NCI-H446 (cell line): ENCODE results near the gene LARP4B.
"Not testable (repeated sequence)": the region's sequence is repeated elsewhere in the genome, so short reads cannot be mapped to it uniquely, and the experiment has no call there.

Experiments
- DNase-seq, 2 experiments: peaks; one replicate each; lab custom pipeline; 2025; lab: John Stamatoyannopoulos, UW

LARP4B gene

GRCh38 chr10:958106-958505, 26.6 kb upstream of the LARP4B start:
- DNase-seq = no peak

- no peak for DNase-seq
These were observed 24.3 kb upstream of the LARP4B start for GRCh38 chr10:955820-956217.

- no peak for DNase-seq
These were observed 23.8 kb upstream of the LARP4B start for GRCh38 chr10:955127-955819.

- DNase-seq = no peak
These were observed 22.9 kb upstream of the LARP4B start for GRCh38 chr10:954396-954795.

GRCh38 chr10:953836-954235, 22.3 kb upstream of the LARP4B start:
- DNase-seq = no peak

GRCh38 chr10:949446-949845, 17.9 kb upstream of the LARP4B start:
- no peak for DNase-seq

GRCh38 chr10:948347-948746, 16.8 kb upstream of the LARP4B start:
- no peak for DNase-seq

GRCh38 chr10:947881-948280, 16.4 kb upstream of the LARP4B start:
- DNase-seq = no peak

GRCh38 chr10:947051-947450, 15.5 kb upstream of the LARP4B start:
- no peak for DNase-seq

GRCh38 chr10:945778-946177, 14.3 kb upstream of the LARP4B start:
- DNase-seq = no peak

- no peak for DNase-seq
These were observed 12.7 kb upstream of the LARP4B start for GRCh38 chr10:944034-944831.

- DNase-seq = no peak
These were observed 12.0 kb upstream of the LARP4B start for GRCh38 chr10:943334-944033.

GRCh38 chr10:938941-939678, 7.6 kb upstream of the LARP4B start:
- DNase-seq = no peak

GRCh38 chr10:934746-935406, 3.4 kb upstream of the LARP4B start:
- DNase-seq = no peak

- DNase-seq = not testable (repeated sequence)
These were observed 2.7 kb upstream of the LARP4B start for GRCh38 chr10:934165-934564.

GRCh38 chr10:932589-932988, 1.1 kb upstream of the LARP4B start:
- DNase-seq = no peak

- DNase-seq = no peak
These were observed 730 bp downstream of the LARP4B start for GRCh38 chr10:930625-931325.

- DNase-seq = no peak
These were observed 1.4 kb downstream of the LARP4B start for GRCh38 chr10:929960-930624.

- no peak for DNase-seq
These were observed 4.4 kb downstream of the LARP4B start for GRCh38 chr10:927131-927530.

- DNase-seq = no peak
These were observed 5.3 kb downstream of the LARP4B start for GRCh38 chr10:926075-926698.
